Suprapubic skin (tissue), 3 donors: ENCODE data around the gene CACNA2D3.

ENCODE experiments used
- CTCF ChIP-seq, 2 donors: fragments of 200-600 bp in 1 of 2; fragments of 450-650 bp in 1 of 2; sonication (generic) in 1 of 2; IDR thresholded peaks; one replicate each; pipeline ENCODE4 v1.5.1; 2016 to 2019; ENCODE audit warnings: antibody characterized with exemption in 2 of 2, mild to moderate bottlenecking in 1 of 2, moderate library complexity in 1 of 2
- POLR2A ChIP-seq, 2 donors: fragments of 450-650 bp; IDR thresholded peaks; one replicate each; pipeline ENCODE4 v1.6.1; 2017; ENCODE audit warnings: antibody characterized with exemption in 2 of 2, mild to moderate bottlenecking in 2 of 2, moderate library complexity in 2 of 2

- TF ChIP-seq CTCF (IDR thresholded peaks at IDR 0.05) (no peak), POLR2A (IDR thresholded peaks at IDR 0.05) (no peak)
Measured at GRCh38 chr3:54596087-54596486, 473.7 kb downstream of the CACNA2D3 start.
